K562 (cell line): ENCODE results near the gene ARHGAP30. TPM values are rescaled to one million over a fixed set of nuclear protein-coding genes. Genes with fewer than 3 reads are reported as not detected.
A peak's percentile ranks its signal among the peaks of the same experiment; 100 is the strongest.

Experiments
- ATAC-seq: fragments of 200-7000 bp; cut with Tn5 transposase; 3 replicates; pipeline ENCODE4 v1.9.1; 2020; ENCODE audit warnings: moderate library complexity
- BruUV-seq: library from RNA; stranded (reverse); fragments of 400-500 nt; replicated peaks from 2 replicates; lab custom pipeline; 2021; lab: Mats Ljungman, UMichigan
- CTCF ChIA-PET: fragments of 300-600 bp; formaldehyde crosslinking; extraction: SDS; loops from one replicate; lab custom pipeline; 2021; ENCODE audit warnings: low intra/inter-chr PET ratio; lab: Yijun Ruan, JAX
- POLR2A ChIA-PET: fragments of 300-600, 350-650 bp; sonication (Branson Sonifier 250); formaldehyde crosslinking; extraction: SDS; loops from one replicate; lab custom pipeline; 2021; ENCODE audit warnings: antibody characterized with exemption, inconsistent platforms; lab: Yijun Ruan, JAX
- DNase-seq, 4 experiments: peaks; one replicate each; pipeline versions ENCODE4 v3.0.0 to v3.0.0-alpha.2; 2011 to 2018; ENCODE audit warnings: low spot score in 3 of 4, mixed read lengths in 3 of 4; ENCODE audit errors: extremely low read depth in 1 of 4
- FAIRE-seq: peaks from 2 replicates; lab custom pipeline; 2011; peaks lifted over from hg19 to GRCh38; lab: Jason Lieb, UNC
- H2AFZ ChIP-seq: 2 replicates; pipeline ENCODE4 v1.6.0; 2011; ENCODE audit warnings: low read depth, low read length, control low read depth, inconsistent platforms
- H3K27ac ChIP-seq: fragments of 200-600 bp; 3 replicates; pipeline ENCODE4 v1.8.0; 2011; ENCODE audit warnings: low read depth, mild to moderate bottlenecking, control low read depth, inconsistent platforms, low read length, moderate library complexity, mixed read lengths; ENCODE audit errors: extremely low read depth
- H3K27me3 ChIP-seq, 2 experiments: fragments of 300-600 bp in 1 of 2; 2 replicates in 1 of 2; 3 replicates in 1 of 2; pipeline versions ENCODE4 v1.6.0 to v1.8.0; 2011; ENCODE audit warnings: inconsistent platforms in 2 of 2, low read length in 2 of 2, mild to moderate bottlenecking in 1 of 2, mixed read lengths in 1 of 2, moderate library complexity in 1 of 2; ENCODE audit not compliant: control insufficient read depth in 2 of 2, insufficient read depth in 2 of 2
- H3K36me3 ChIP-seq: fragments of 300-600 bp; 3 replicates; pipeline ENCODE4 v1.8.0; 2011; ENCODE audit warnings: mild to moderate bottlenecking, low read length, inconsistent platforms; ENCODE audit not compliant: control insufficient read depth, insufficient read depth
- H3K4me1 ChIP-seq, 2 experiments: fragments of 200-600 bp in 1 of 2; replicated peaks in 1 of 2; 2 replicates in 1 of 2; 3 replicates in 1 of 2; pipeline versions ENCODE4 v1.5.1 to v1.8.0; 2011; ENCODE audit warnings: inconsistent platforms in 2 of 2, low read length in 2 of 2, mild to moderate bottlenecking in 1 of 2, mixed read lengths in 1 of 2, moderate library complexity in 1 of 2; ENCODE audit not compliant: control insufficient read depth in 2 of 2, insufficient read depth in 2 of 2
- H3K4me2 ChIP-seq: 2 replicates; pipeline ENCODE4 v1.6.1; 2011; ENCODE audit warnings: low read length, control low read depth, inconsistent platforms, mixed read lengths; ENCODE audit not compliant: insufficient read depth
- H3K4me3 ChIP-seq: fragments of 200-600 bp; sonication (generic), shearing (Covaris generic); 2 replicates; pipeline ENCODE4 v1.5.1; 2016; ENCODE audit warnings: control low read depth, inconsistent platforms
- H3K79me2 ChIP-seq: fragments of 200-600 bp; 3 replicates; pipeline ENCODE4 v1.8.0; 2011; ENCODE audit warnings: low read length, inconsistent platforms; ENCODE audit not compliant: control insufficient read depth, insufficient read depth
- H3K9ac ChIP-seq, 2 experiments: 2 replicates each; pipeline versions ENCODE4 v1.6.0 to v1.6.1; 2011; ENCODE audit warnings: low read depth in 2 of 2, low read length in 2 of 2, control low read depth in 1 of 2, inconsistent platforms in 1 of 2, mild to moderate bottlenecking in 1 of 2, mixed read lengths in 1 of 2; ENCODE audit not compliant: insufficient read depth in 1 of 2
- H3K9me1 ChIP-seq: one replicate; pipeline ENCODE4 v1.6.0; 2011; ENCODE audit warnings: inconsistent platforms, mild to moderate bottlenecking, low read length, moderate library complexity; ENCODE audit not compliant: control insufficient read depth, insufficient read depth
- H3K9me3 ChIP-seq: replicated peaks from 2 replicates; pipeline ENCODE4 v1.5.1; 2011; ENCODE audit warnings: low read depth, low read length, inconsistent platforms; ENCODE audit not compliant: control insufficient read depth, insufficient read depth
- H4K20me1 ChIP-seq: replicated peaks from 2 replicates; pipeline ENCODE4 v1.6.1; 2011; ENCODE audit warnings: low read length, inconsistent platforms, mixed read lengths; ENCODE audit not compliant: control insufficient read depth, insufficient read depth
- CREBBP ChIP-seq: IDR thresholded peaks from one replicate; pipeline ENCODE4 v1.6.1; 2012; ENCODE audit warnings: low read depth, mild to moderate bottlenecking, control low read depth, inconsistent platforms, low read length
- TCF7 ChIP-seq: sonication (generic); IDR thresholded peaks from 2 replicates; pipeline ENCODE4 v1.6.1; 2016; ENCODE audit warnings: antibody characterized with exemption, borderline replicate concordance
- WGBS: fragments of 100-300 bp; shearing (Covaris generic); methylation state at CpG from one replicate; pipeline ENCODE4 v1.1.6; 2016; ENCODE audit warnings: low coverage, mixed read lengths; ENCODE audit not compliant: insufficient coverage; ENCODE audit errors: missing lambda C conversion rate; 5-methylcytosine and 5-hydroxymethylcytosine counted together
- in situ Hi-C: fragments of 300-500 bp; cut with MboI; formaldehyde crosslinking; loops from 4 replicates; pipeline ENCODE4 v1.15.0; 2018; ENCODE audit warnings: inconsistent platforms, mixed read lengths
- intact Hi-C: fragments of 100-400 bp; cut with micrococcal nuclease; formaldehyde crosslinking; loops from 2 replicates; pipeline ENCODE4 v1.14.2; 2022
- polyA plus RNA-seq, 8 experiments: library from polyadenylated mRNA; depleted of rRNA in 4 of 8; stranded (reverse) in 5 of 8; unstranded in 3 of 8; fragments of >200 nt; fragmentation: Nextera tagmentation in 2 of 8; fragmentation: Illumina TruSeq in 1 of 8; extraction: Ambion mirVana in 2 of 8; extraction: Trizol in 1 of 8; gene quantifications; 2 replicates each; pipeline versions ENCODE4 v1.2.1 to v1.2.3, GENCODE V29; 2011 to 2014; ENCODE audit warnings: inconsistent platforms in 1 of 8, missing spikeins in 1 of 8
- total RNA-seq, 7 experiments: library from RNA; depleted of rRNA in 6 of 7; stranded (reverse); fragments of >200 nt in 6 of 7; fragmentation: Illumina TruSeq in 2 of 7; extraction: Trizol in 2 of 7; gene quantifications; 2 replicates each; pipeline versions ENCODE4 v1.2.1 to v1.2.3, GENCODE V29; 2011 to 2021; ENCODE audit warnings: low replicate concordance in 1 of 7
- TF ChIP-seq, protein P1 (sequence below): fragments of 250-450 bp; sonication (Bioruptor Pico); IDR thresholded peaks from 2 replicates; pipeline ENCODE4 v1.4.0; 2020; ENCODE audit warnings: mild to moderate bottlenecking, moderate library complexity
- TF ChIP-seq, protein P2 (sequence below): sonication (generic); formaldehyde crosslinking; IDR thresholded peaks from 2 replicates; pipeline ENCODE4 v1.8.0; 2023; ENCODE audit warnings: mild to moderate bottlenecking, missing genetic modification reagents

Gene ARHGAP30
- total and polyA plus RNA-seq, 9 of the 15 experiments (the other 6 are each of a cell fraction or from before 2014, with no cell fraction given): 0.01 to 0.73 (median 0.12) TPM

DNA sequence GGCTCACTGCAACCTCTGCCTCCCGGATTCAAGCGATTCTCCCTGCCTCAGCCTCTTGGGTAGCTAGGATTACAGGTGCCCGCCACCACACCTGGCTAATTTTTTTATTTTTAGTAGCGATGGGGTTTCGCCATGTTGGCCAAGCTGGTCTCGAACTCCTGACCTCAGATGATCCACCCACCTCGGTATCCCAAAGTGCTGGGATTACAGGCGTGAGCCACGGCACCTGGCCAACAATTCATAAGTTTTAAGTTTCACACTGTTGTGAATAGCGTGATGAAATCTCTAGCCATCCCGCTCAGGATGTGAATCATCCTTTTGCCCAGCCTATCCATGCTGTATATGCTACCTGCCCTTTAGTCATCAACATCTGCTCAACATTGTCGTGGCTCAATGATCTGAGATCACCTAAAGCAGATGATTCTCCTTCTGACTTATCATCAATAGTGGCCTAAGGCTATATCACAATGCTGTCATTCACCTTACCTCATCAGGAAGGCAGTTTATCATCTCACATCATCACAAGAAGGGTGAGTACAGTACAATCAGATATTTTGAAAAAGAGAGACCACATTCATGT is 45.5 kb upstream of the ARHGAP30 start (continued):
- TF ChIP-seq, protein P1, sequence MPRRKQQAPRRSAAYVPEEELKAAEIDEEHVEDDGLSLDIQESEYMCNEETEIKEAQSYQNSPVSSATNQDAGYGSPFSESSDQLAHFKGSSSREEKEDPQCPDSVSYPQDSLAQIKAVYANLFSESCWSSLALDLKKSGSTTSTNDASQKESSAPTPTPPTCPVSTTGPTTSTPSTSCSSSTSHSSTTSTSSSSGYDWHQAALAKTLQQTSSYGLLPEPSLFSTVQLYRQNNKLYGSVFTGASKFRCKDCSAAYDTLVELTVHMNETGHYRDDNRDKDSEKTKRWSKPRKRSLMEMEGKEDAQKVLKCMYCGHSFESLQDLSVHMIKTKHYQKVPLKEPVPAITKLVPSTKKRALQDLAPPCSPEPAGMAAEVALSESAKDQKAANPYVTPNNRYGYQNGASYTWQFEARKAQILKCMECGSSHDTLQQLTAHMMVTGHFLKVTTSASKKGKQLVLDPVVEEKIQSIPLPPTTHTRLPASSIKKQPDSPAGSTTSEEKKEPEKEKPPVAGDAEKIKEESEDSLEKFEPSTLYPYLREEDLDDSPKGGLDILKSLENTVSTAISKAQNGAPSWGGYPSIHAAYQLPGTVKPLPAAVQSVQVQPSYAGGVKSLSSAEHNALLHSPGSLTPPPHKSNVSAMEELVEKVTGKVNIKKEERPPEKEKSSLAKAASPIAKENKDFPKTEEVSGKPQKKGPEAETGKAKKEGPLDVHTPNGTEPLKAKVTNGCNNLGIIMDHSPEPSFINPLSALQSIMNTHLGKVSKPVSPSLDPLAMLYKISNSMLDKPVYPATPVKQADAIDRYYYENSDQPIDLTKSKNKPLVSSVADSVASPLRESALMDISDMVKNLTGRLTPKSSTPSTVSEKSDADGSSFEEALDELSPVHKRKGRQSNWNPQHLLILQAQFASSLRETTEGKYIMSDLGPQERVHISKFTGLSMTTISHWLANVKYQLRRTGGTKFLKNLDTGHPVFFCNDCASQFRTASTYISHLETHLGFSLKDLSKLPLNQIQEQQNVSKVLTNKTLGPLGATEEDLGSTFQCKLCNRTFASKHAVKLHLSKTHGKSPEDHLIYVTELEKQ (CRISPR knock-in tag): no peak
- no peak for TF ChIP-seq TCF7
- TF ChIP-seq CREBBP: no peak

DNA sequence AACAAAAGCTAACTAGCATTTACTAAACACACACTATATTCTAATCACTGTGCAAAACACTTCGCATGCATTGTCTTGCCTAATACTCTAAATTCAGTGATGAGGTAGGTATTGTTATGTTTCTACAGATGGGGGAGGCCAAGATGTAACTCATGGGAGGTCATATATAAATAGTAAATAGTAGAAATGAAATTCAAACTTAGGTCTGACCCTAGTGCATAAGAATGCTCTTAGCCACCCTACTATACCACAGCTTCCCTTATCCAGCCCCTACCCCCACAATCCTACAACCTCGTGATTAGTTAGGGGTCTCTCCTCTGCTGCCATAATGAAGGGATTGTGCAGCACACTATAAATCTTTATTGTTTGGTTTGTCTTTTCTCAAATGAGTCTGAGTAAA is 44.9 kb upstream of the ARHGAP30 start:
- peaks cover 69% of the 10 kb centered on the region for H3K36me3 ChIP-seq
- FAIRE-seq (no peak), DNase-seq (no peak), ATAC-seq (no peak)
- H3K9me3 ChIP-seq: no peaks in the 10 kb centered on the region
- no peak overlapping the region for H3K4me2 ChIP-seq
- H4K20me1 ChIP-seq: no peaks in the 10 kb centered on the region; the same call in 1 of the 2 replicates
- CTCF ChIA-PET: no interaction called here
- BruUV-seq: no TSS peak
- 0 out of 3 replicates have a peak overlapping the region, but pooled peaks have one; percentile 28 for H3K27ac ChIP-seq
- in situ Hi-C loops (no loop called here), intact Hi-C loops (no loop called here)
- no peak overlapping the region; a peak in 1 of 4 replicates for H3K9ac ChIP-seq
- 60% methylated on average over 2 of the region's 2 CpGs for whole genome bisulfite sequencing
- H2AFZ ChIP-seq: no peak overlapping the region
- H3K9me1 ChIP-seq: no peaks in the 10 kb centered on the region
- H3K4me3 ChIP-seq: no peak overlapping the region
- H3K4me1 ChIP-seq: peaks cover 25 to 39% of the 10 kb centered on the region in 2 experiments
- H3K79me2 ChIP-seq: peaks cover 98% of the 10 kb centered on the region
- POLR2A ChIA-PET: interaction anchor here (0.7 to 5.3 kb wide), 4 partner anchors 12 to 270 kb away, joined by 3 to 39 read pairs (median 4); partner anchors contain the start of gene DEDD
- H3K27me3 ChIP-seq: no peaks in the 10 kb centered on the region; a peak in 1 of 5 replicates
- TF ChIP-seq, protein P2, sequence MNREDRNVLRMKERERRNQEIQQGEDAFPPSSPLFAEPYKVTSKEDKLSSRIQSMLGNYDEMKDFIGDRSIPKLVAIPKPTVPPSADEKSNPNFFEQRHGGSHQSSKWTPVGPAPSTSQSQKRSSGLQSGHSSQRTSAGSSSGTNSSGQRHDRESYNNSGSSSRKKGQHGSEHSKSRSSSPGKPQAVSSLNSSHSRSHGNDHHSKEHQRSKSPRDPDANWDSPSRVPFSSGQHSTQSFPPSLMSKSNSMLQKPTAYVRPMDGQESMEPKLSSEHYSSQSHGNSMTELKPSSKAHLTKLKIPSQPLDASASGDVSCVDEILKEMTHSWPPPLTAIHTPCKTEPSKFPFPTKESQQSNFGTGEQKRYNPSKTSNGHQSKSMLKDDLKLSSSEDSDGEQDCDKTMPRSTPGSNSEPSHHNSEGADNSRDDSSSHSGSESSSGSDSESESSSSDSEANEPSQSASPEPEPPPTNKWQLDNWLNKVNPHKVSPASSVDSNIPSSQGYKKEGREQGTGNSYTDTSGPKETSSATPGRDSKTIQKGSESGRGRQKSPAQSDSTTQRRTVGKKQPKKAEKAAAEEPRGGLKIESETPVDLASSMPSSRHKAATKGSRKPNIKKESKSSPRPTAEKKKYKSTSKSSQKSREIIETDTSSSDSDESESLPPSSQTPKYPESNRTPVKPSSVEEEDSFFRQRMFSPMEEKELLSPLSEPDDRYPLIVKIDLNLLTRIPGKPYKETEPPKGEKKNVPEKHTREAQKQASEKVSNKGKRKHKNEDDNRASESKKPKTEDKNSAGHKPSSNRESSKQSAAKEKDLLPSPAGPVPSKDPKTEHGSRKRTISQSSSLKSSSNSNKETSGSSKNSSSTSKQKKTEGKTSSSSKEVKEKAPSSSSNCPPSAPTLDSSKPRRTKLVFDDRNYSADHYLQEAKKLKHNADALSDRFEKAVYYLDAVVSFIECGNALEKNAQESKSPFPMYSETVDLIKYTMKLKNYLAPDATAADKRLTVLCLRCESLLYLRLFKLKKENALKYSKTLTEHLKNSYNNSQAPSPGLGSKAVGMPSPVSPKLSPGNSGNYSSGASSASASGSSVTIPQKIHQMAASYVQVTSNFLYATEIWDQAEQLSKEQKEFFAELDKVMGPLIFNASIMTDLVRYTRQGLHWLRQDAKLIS (CRISPR knock-in tag): no peak
